Right atrium auricular region (tissue), 2 donors: ENCODE measurements around the gene IER2. TPM values are rescaled to one million over a fixed set of nuclear protein-coding genes. Genes with fewer than 3 reads are reported as not detected.
"Not testable (repeated sequence)": the region's sequence is repeated elsewhere in the genome, so short reads cannot be mapped to it uniquely, and the experiment has no call there.

Source experiments
- DNase-seq: peaks from one replicate; pipeline ENCODE4 v3.0.0-alpha.2; 2019; ENCODE audit warnings: low spot score
- H3K27ac ChIP-seq, 2 donors: fragments of 200-600 bp; sonication (generic); 1 replicate in 1 of 2; 2 replicates in 1 of 2; pipeline ENCODE4 v1.5.1; 2016 to 2019
- H3K27me3 ChIP-seq, 2 donors: fragments of 200-600 bp; sonication (generic); one replicate each; pipeline versions ENCODE4 v1.5.1 to v1.6.0; 2017 to 2019
- H3K36me3 ChIP-seq: fragments of 200-600 bp; sonication (generic); one replicate; pipeline ENCODE4 v1.5.1; 2016
- H3K4me1 ChIP-seq, 2 donors: fragments of 200-600 bp; sonication (generic); one replicate each; pipeline versions ENCODE4 v1.5.1 to v1.6.0; 2017 to 2019
- H3K4me3 ChIP-seq, 2 donors: fragments of 200-600 bp; sonication (generic); 1 replicate in 1 of 2; 2 replicates in 1 of 2; pipeline ENCODE4 v1.5.1; 2017 to 2019; ENCODE audit warnings: mild to moderate bottlenecking in 1 of 2, moderate library complexity in 1 of 2
- H3K9me3 ChIP-seq, 2 donors: fragments of 200-600 bp; sonication (generic); one replicate each; pipeline ENCODE4 v1.5.1; 2019
- total RNA-seq, 2 donors: library from RNA; depleted of rRNA; stranded (reverse); fragments of >200 nt; gene quantifications; one replicate each; pipeline ENCODE4 v1.1.0, GENCODE V29; 2016
- TF ChIP-seq, protein P1 (sequence below), 2 donors: fragments of 200-600 bp; sonication (generic); IDR thresholded peaks; one replicate each; pipeline ENCODE4 v1.5.1; 2019; ENCODE audit warnings: antibody characterized with exemption in 2 of 2

Gene IER2
- total RNA-seq, 2 donors from 2014 or later, result 35.4 to 139 TPM

DNA sequence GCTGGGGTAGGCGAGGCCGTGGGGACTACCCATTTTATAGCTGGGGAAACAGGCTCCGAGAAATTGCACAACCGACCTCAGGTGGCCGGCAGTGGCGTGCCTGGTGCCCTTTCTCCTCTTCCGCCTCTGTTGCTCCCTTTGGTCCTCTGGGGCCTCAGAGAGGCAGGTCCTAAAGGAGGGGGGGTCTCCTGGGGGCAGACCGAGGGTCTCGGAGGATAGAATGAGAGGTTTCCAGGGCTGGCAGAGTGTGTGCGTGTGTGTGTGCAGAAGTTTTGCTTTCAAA lies 11.4 kb upstream of the IER2 start:
- H3K4me1 ChIP-seq, result peaks cover 0 to 15% of the 10 kb centered on the region in 2 donors
- H3K27me3 ChIP-seq, result no peaks in the 10 kb centered on the region
- no peak for DNase-seq
- H3K36me3 ChIP-seq, result peaks cover 42% of the 10 kb centered on the region
- no peaks in the 10 kb centered on the region for H3K9me3 ChIP-seq
- H3K4me3 ChIP-seq, result no peak overlapping the region
- no peak overlapping the region for H3K27ac ChIP-seq
- TF ChIP-seq, protein P1, sequence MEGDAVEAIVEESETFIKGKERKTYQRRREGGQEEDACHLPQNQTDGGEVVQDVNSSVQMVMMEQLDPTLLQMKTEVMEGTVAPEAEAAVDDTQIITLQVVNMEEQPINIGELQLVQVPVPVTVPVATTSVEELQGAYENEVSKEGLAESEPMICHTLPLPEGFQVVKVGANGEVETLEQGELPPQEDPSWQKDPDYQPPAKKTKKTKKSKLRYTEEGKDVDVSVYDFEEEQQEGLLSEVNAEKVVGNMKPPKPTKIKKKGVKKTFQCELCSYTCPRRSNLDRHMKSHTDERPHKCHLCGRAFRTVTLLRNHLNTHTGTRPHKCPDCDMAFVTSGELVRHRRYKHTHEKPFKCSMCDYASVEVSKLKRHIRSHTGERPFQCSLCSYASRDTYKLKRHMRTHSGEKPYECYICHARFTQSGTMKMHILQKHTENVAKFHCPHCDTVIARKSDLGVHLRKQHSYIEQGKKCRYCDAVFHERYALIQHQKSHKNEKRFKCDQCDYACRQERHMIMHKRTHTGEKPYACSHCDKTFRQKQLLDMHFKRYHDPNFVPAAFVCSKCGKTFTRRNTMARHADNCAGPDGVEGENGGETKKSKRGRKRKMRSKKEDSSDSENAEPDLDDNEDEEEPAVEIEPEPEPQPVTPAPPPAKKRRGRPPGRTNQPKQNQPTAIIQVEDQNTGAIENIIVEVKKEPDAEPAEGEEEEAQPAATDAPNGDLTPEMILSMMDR (IDR thresholded peaks at IDR 0.05), result no peak

DNA sequence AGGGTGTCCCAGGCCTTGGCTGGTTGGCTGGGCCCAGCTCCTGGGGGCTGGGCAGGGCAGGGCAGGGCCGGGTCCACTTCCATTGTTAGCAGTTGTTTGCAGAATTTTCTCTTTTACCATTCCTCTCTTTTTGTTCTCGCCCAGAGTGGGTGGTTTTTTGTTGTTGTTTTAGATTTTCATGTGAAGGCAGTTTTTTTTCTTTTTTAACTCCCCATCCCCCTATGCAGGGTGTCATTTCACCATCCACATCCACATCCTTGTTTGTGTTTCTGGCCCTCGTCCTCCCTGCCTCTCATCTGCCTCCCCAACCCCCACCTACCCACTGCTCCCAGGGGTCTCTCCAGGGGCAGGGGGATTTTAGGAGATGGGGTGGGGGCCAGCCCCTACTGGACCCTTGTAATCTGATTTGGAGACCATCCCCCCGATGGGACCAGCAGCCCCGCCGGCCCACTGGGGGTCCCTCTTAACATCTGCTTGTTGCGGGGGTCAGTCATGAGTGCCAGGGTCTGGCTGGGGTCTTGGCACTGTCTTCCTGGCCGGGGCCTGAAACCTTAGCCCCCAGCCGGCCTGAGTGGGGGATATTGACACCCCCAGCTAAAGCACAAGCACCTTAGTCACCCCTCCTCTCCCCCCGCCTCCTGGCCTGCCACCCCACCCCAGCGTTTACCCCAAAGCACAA lies 10.4 kb upstream of the IER2 start:
- no peak for DNase-seq
- Histone ChIP-seq H3K27ac (no peak overlapping the region), H3K27me3 (no peaks in the 10 kb centered on the region), H3K4me1 (peaks cover 0 to 6% of the 10 kb centered on the region in 2 donors), H3K36me3 (peaks cover 49% of the 10 kb centered on the region), H3K9me3 (no peaks in the 10 kb centered on the region), H3K4me3 (no peak overlapping the region)
- TF ChIP-seq, protein P1 (IDR thresholded peaks at IDR 0.05), result no peak

DNA sequence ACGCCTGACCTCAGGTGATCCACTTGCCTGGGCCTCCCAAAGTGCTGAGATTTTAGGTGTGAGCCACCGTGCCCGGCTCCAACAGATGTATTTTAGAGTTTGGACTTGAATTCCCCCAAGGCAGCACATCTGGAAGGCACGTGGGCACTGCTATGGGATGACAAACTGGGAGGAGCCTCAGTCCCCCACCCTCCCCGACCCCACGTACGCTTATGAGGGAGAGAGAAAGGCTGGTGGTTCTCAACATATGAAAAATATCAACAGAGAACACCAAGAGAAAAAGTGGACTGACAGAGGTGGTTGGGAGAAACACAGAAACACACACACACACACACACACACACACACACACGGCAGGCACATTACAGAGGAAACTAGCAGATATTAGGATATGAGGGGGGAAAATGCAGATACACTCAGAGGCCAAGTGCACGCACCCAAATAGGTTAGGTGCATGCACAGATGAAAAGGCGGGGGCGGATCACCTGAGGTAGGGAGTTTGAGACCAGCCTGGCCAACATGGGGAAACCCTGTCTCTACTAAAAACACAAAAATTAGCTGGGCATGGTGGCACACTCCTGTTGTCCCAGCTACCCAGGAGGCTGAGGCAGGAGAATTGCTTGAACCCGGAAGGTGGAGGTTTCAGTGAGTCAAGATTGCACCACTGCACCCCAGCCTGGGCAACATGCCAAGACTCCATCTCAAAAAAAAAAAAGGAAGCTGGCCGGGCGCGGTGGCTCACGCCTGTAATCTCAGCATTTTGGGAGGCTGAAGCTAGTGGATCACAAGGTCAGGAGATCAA lies 3.2 kb upstream of the IER2 start:
- no peak for DNase-seq
- no peak overlapping the region for H3K27ac ChIP-seq
- TF ChIP-seq, protein P1 (IDR thresholded peaks at IDR 0.05), result no peak

DNA sequence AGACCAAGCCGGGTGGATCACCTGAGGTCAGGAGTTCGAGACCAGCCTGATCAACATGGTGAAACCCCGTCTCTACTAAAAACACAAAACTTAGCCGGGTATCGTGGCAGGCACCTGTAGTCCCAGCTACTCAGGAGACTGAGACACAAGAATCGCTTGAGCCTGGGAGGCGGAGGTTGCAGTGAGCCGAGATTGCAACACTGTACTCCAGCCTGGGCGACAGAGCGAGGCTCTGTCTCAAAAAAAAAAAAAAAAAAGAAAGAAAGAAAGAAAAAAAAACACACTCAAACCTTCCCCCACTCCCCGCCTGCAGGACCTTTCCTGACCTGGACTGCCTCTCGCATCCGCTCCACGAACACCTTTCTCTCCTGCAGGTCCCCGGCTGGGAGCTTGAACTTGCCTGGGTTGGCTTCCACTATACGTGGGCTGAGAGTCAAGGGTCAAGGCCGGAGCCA lies 1.0 kb upstream of the IER2 start:
- peak overlapping the region; percentile 99 for H3K27ac ChIP-seq
- not testable (repeated sequence) for H3K36me3 ChIP-seq, H3K27me3 ChIP-seq

More for the DNA sequence above, 3.2 kb upstream of the IER2 start:
- Histone ChIP-seq H3K9me3 (no peaks in the 10 kb centered on the region), H3K4me1 (peaks cover 0 to 14% of the 10 kb centered on the region in 2 donors), H3K27me3 (no peaks in the 10 kb centered on the region), H3K36me3 (peaks cover 9% of the 10 kb centered on the region), H3K4me3 (no peak overlapping the region)

DNA sequence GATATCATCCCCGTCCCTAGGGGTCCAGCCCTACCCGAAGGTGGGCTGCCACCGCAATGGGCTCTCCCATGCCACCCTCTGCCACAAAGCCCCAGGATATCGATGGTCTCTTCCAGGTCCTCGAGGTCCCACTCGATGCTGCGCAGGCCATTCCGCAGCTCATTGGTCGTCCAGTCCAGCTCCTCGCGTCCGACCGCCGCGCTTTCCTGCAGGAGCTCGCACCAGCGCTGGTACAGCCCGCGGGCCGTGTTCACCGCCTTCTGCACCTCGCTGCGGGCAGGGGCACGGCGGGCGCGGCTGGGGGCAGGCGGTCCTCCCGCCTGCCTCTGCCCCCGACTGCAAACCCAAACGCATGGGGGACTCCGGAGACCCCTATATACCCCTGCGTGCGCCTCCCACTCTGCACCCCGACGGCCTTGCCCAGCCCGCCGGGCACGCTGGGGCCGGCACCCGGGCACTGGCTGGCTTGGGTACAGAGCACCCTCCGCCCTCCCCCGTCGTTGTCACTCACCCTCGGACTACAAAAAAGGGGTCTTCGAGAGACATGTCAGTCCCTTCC lies 504 bp upstream of the IER2 start:
- Histone ChIP-seq H3K4me1 (peaks cover 0 to 34% of the 10 kb centered on the region in 2 donors), H3K9me3 (no peaks in the 10 kb centered on the region), H3K36me3 (no peaks in the 10 kb centered on the region), H3K27me3 (no peaks in the 10 kb centered on the region), H3K4me3 (peak overlapping the region; percentile 95), H3K27ac (peak overlapping the region; percentile 99)
- TF ChIP-seq, protein P1 (IDR thresholded peaks at IDR 0.05), result no peak
- DNase-seq, result no peak

More for the DNA sequence above, 1.0 kb upstream of the IER2 start:
- H3K4me1 ChIP-seq, result peaks cover 0 to 31% of the 10 kb centered on the region in 2 donors
- not testable (repeated sequence) for H3K9me3 ChIP-seq, DNase-seq
- peak overlapping the region; percentile 95 for H3K4me3 ChIP-seq

DNA sequence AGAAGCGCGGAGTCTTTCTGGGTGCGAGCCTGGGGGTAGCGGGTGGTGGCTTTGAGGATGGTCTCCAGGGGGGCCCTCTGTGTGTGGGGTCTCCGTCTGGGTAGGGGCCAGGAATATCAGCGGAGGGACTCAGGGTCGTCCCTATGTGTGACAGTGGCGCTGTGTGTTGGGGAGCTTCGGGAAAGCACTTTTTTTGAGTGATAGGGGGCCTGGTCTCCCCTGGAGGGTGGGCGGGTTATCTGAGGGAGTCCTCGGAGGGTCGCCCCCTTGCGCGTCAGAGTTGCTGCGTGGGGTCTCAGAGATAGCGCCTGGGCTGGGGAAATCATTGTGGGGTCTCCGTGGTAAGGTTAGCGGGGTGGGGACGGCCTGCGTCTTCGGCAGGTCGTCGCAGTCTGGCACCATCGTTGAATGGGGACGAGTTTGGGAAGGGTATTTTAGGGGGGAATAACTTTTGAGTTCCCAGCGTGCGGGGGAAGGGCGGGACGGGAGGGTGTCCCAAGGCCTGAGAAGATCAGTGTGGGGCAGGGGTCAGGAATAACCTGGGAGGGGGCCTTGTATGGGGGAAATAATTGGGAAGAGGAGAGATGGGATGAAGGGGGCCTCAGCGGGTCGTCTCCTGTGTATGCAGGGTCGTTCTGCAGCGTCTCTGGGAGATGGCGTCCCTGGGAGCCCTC lies 857 bp downstream of the IER2 start:
- peaks cover 0 to 48% of the 10 kb centered on the region in 2 donors for H3K4me1 ChIP-seq
- DNase-seq, result no peak
- peak overlapping the region; percentile 99 for H3K27ac ChIP-seq
- TF ChIP-seq, protein P1 (IDR thresholded peaks at IDR 0.05), result no peak
- no peaks in the 10 kb centered on the region for H3K27me3 ChIP-seq
- no peaks in the 10 kb centered on the region for H3K36me3 ChIP-seq
- H3K4me3 ChIP-seq, result peak overlapping the region; percentile 95
- H3K9me3 ChIP-seq, result no peaks in the 10 kb centered on the region
